ENCODE data around the gene HEBP2. TPM values are rescaled to one million over a fixed set of nuclear protein-coding genes. Genes with fewer than 3 reads are reported as not detected.

The HEBP2 gene
- total RNA-seq, 1 experiment from 2014 or later: 73.1 TPM

DNA sequence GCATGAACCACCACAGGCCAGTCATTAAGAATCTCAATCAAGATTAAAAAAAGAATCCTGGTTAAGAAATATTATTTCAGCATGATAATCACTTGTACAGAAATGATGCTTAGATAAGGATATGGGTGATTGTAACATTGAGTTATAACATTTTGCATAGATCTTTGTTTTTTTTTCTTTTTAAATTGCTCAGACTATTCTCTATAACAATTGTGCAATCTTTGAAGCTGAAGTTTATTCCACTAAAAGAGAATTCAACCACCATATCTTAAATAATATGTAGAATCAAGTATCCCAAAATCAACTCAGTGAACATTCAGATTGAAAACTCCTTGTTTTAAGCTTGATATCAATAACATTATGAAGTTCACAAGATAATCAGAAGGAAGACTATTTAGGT is 27.0 kb upstream of the HEBP2 start:
- H3K9me3 Mint-ChIP-seq (ENCODE audit: unreplicated experiment): no peaks in the 10 kb centered on the region

DNA sequence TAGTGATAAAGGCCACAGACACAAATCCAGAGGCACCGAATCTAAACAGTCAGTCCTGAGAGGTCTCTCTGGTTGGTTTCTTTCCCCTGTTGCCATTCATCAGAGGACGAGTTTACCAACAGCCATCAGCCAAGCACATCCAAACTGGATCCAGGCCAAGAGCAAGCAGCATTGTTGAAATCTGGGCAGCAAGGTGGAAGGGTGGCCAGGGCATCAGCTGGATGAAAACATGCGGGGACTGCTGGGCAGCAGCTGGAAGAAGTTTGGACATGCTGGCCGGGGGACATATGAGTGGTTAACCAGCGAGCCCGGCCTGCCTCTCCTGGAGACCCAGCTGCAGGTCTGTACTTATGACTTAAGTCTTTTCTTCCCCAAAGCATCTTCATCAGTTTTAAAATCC is 26.2 kb upstream of the HEBP2 start, which contains the start of gene SMIM28:
TSS of gene SMIM28 (plus strand) at position 62 of the 400 bp plus-strand sequence. CDS start at position 230, 168 bp downstream.
- intact Hi-C loops (cut with micrococcal nuclease; ENCODE audit: unreplicated experiment): no loop called here
- Mint-ChIP-seq H3K4me3 (ENCODE audit: unreplicated experiment) (no peak within 1 kb of the TSS), H3K36me3 (ENCODE audit: insufficient read depth, unreplicated experiment) (peaks cover 5% of the 10 kb centered on the region), H3K27me3 (ENCODE audit: insufficient read depth, unreplicated experiment) (no peaks in the 10 kb centered on the region), H3K9me3 (ENCODE audit: unreplicated experiment) (no peaks in the 10 kb centered on the region), H3K4me1 (ENCODE audit: low read depth, unreplicated experiment) (peaks cover 7% of the 10 kb centered on the region), H3K27ac (ENCODE audit: unreplicated experiment) (no peak within 1 kb of the TSS)
- TF ChIP-seq, protein P1, sequence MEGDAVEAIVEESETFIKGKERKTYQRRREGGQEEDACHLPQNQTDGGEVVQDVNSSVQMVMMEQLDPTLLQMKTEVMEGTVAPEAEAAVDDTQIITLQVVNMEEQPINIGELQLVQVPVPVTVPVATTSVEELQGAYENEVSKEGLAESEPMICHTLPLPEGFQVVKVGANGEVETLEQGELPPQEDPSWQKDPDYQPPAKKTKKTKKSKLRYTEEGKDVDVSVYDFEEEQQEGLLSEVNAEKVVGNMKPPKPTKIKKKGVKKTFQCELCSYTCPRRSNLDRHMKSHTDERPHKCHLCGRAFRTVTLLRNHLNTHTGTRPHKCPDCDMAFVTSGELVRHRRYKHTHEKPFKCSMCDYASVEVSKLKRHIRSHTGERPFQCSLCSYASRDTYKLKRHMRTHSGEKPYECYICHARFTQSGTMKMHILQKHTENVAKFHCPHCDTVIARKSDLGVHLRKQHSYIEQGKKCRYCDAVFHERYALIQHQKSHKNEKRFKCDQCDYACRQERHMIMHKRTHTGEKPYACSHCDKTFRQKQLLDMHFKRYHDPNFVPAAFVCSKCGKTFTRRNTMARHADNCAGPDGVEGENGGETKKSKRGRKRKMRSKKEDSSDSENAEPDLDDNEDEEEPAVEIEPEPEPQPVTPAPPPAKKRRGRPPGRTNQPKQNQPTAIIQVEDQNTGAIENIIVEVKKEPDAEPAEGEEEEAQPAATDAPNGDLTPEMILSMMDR (IDR thresholded peaks at IDR 0.05; ENCODE audit: insufficient read depth in 1 of 2, low read depth in 1 of 2, low read length in 1 of 2, severe bottlenecking in 1 of 2, unreplicated experiment in 1 of 2): no peak
- no peak for DNase-seq
- Histone ChIP-seq H3K9me3 (no peaks in the 10 kb centered on the region; the same call in 1 of the 2 replicates), H3K4me1 (peaks cover 7% of the 10 kb centered on the region), H3K36me3 (ENCODE audit: control insufficient read depth, insufficient read depth, low read length) (no peaks in the 10 kb centered on the region), H3K27me3 (replicated peaks; ENCODE audit: control insufficient read depth, insufficient read depth, low read length) (no peaks in the 10 kb centered on the region), H3K4me3 (ENCODE audit: low read depth, low read length) (no peak within 1 kb of the TSS)
- no TSS peak for BruUV-seq (replicated peaks)
- ChIA-PET CTCF (interaction anchor here (0.6 kb wide), 1 partner anchor 46 kb away, joined by 3 read pairs; no protein-coding TSS in a partner anchor), POLR2A (no interaction called here)

More for the DNA sequence above, 27.0 kb upstream of the HEBP2 start:
- TF ChIP-seq, protein P1 (IDR thresholded peaks at IDR 0.05; ENCODE audit: insufficient read depth in 1 of 2, low read depth in 1 of 2, low read length in 1 of 2, severe bottlenecking in 1 of 2, unreplicated experiment in 1 of 2): no peak
- peaks cover 7% of the 10 kb centered on the region for H3K4me1 ChIP-seq
- BruUV-seq (replicated peaks): no TSS peak
- Mint-ChIP-seq H3K27me3 (ENCODE audit: insufficient read depth, unreplicated experiment) (no peaks in the 10 kb centered on the region), H3K4me1 (ENCODE audit: low read depth, unreplicated experiment) (peaks cover 2% of the 10 kb centered on the region), H3K36me3 (ENCODE audit: insufficient read depth, unreplicated experiment) (no peaks in the 10 kb centered on the region), H3K4me3 (ENCODE audit: unreplicated experiment) (no peak overlapping the region), H3K27ac (ENCODE audit: unreplicated experiment) (no peak overlapping the region)
- intact Hi-C loops (cut with micrococcal nuclease; ENCODE audit: unreplicated experiment): no loop called here
- H3K27me3 ChIP-seq (replicated peaks; ENCODE audit: control insufficient read depth, insufficient read depth, low read length): no peaks in the 10 kb centered on the region
- POLR2A ChIA-PET: no interaction called here
- H3K9me3 ChIP-seq: no peaks in the 10 kb centered on the region; the same call in 1 of the 2 replicates
- CTCF ChIA-PET: interaction anchor here (0.6 kb wide), 1 partner anchor 47 kb away, joined by 3 read pairs; no protein-coding TSS in a partner anchor
- no peaks in the 10 kb centered on the region for H3K36me3 ChIP-seq (ENCODE audit: control insufficient read depth, insufficient read depth, low read length)
- H3K4me3 ChIP-seq (ENCODE audit: low read depth, low read length): no peak overlapping the region
- no peak for DNase-seq

DNA sequence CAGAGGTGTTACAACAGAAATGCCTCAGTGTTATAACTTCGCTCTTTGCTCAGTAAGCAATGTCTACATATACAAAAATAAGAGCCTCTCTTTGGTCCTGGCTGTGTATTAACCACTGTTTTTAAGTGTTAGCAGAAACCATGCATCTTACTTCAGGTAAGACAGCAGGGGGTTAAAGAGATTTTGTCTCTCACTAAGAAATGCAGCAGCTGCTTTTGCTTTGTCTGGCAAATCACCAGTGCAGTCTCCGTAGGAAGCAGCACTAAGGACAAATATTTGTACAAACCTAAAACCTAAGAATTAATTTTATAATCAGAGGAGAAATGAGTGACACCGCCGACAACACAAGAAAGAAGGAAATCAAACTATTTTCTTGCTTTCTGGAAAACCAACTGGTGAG is 25.6 kb upstream of the HEBP2 start:
- Histone ChIP-seq H3K36me3 (ENCODE audit: control insufficient read depth, insufficient read depth, low read length) (no peaks in the 10 kb centered on the region), H3K4me3 (ENCODE audit: low read depth, low read length) (no peak overlapping the region), H3K27me3 (replicated peaks; ENCODE audit: control insufficient read depth, insufficient read depth, low read length) (no peaks in the 10 kb centered on the region), H3K9me3 (no peaks in the 10 kb centered on the region; the same call in 1 of the 2 replicates), H3K4me1 (peaks cover 12% of the 10 kb centered on the region)
- TF ChIP-seq, protein P1 (IDR thresholded peaks at IDR 0.05; ENCODE audit: insufficient read depth in 1 of 2, low read depth in 1 of 2, low read length in 1 of 2, severe bottlenecking in 1 of 2, unreplicated experiment in 1 of 2): no peak
- no peaks in the 10 kb centered on the region for H3K9me3 Mint-ChIP-seq (ENCODE audit: unreplicated experiment)
- no peak overlapping the region for H3K4me3 Mint-ChIP-seq (ENCODE audit: unreplicated experiment)
- H3K4me1 Mint-ChIP-seq (ENCODE audit: low read depth, unreplicated experiment): peaks cover 13% of the 10 kb centered on the region
- CTCF ChIA-PET: no interaction called here
- BruUV-seq (replicated peaks): no TSS peak
- H3K27me3 Mint-ChIP-seq (ENCODE audit: insufficient read depth, unreplicated experiment): no peaks in the 10 kb centered on the region
- POLR2A ChIA-PET: no interaction called here
- peaks cover 5% of the 10 kb centered on the region for H3K36me3 Mint-ChIP-seq (ENCODE audit: insufficient read depth, unreplicated experiment)
- DNase-seq: no peak
- H3K27ac Mint-ChIP-seq (ENCODE audit: unreplicated experiment): no peak overlapping the region
- intact Hi-C loops (cut with micrococcal nuclease; ENCODE audit: unreplicated experiment): no loop called here

Measured in Caco-2 (cell line).